NCI-H2196 treated with DMSO at 0.1 percent for 48 hours (cell line): ENCODE results near the gene RGS9.
"Not testable (repeated sequence)": the region's sequence is repeated elsewhere in the genome, so short reads cannot be mapped to it uniquely, and the experiment has no call there.

Source experiments
- DNase-seq: peaks from one replicate; lab custom pipeline; 2025; ENCODE audit not compliant: unreplicated experiment; lab: John Stamatoyannopoulos, UW

The RGS9 gene

GRCh38 chr17:65205655-65206054 is 68.5 kb downstream of the RGS9 start:
- no peak for DNase-seq

GRCh38 chr17:65207448-65207847 is 70.3 kb downstream of the RGS9 start:
- not testable (repeated sequence) for DNase-seq

- DNase-seq, result no peak
These were observed 71.5 kb downstream of the RGS9 start for GRCh38 chr17:65208717-65209116.

DNA sequence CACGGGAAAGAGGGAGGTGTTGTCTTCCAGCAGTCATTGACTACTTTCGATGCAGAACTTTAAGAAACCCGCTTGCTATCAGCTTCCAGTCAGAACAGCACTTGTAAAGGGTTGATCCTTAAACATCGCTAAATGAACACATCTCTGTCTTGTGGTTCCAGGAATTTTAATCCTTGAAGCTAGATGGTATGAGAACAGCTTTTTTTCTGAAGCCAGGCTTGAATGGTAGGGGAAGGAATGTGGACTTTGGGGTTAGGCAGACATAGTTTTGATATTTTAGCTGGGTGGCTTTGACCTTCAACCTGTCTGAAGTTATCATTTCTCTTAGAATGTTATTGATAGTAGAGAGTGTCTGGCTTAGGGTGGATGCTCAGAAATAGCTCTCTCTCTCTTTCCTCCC is 81.1 kb downstream of the RGS9 start:
- DNase-seq, result no peak

GRCh38 chr17:65219124-65219523 is 82.0 kb downstream of the RGS9 start:
- DNase-seq, result no peak

- no peak for DNase-seq
These were observed 82.5 kb downstream of the RGS9 start for GRCh38 chr17:65219707-65220106.

GRCh38 chr17:65220732-65221131 is 83.6 kb downstream of the RGS9 start:
- DNase-seq, result no peak

- DNase-seq, result no peak
These were observed 85.1 kb downstream of the RGS9 start for GRCh38 chr17:65222214-65222738.

DNA sequence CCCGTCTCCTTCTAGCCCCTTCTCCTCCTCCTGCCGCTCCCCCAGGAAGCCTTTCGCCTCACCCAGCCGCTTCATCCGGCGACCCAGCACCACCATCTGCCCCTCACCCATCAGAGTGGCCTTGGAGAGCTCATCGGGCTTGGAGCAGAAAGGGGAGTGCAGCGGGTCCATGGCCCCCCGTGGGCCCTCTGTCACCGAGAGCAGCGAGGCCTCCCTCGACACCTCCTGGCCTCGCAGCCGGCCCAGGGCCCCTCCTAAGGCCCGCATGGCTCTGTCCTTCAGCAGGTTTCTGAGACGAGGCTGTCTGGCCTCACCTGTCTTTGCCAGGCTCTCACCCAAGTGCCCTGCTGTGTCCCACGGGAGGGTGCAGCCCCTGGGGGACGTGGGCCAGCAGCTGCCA is 87.9 kb downstream of the RGS9 start:
- no peak for DNase-seq

DNA sequence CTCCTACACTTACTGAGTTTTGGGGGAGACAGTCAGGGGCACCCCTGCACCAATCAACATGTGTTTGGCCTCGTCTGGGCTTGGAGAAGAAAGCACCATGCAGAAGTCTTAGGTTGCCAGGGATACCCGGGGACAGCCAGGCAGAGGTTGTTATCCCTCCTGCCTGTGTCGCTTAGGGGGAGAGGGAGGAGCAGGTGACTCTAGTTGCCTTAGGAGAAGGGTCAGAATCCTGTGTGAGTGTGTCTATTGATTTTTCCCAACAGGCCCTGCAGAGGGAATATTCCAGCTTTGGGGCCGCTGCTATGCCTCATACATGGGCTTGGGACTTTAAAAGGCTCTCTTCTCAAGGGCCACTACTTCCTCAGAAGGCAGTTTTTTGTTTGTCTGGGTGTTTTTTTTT is 89.1 kb downstream of the RGS9 start:
- no peak for DNase-seq

DNA sequence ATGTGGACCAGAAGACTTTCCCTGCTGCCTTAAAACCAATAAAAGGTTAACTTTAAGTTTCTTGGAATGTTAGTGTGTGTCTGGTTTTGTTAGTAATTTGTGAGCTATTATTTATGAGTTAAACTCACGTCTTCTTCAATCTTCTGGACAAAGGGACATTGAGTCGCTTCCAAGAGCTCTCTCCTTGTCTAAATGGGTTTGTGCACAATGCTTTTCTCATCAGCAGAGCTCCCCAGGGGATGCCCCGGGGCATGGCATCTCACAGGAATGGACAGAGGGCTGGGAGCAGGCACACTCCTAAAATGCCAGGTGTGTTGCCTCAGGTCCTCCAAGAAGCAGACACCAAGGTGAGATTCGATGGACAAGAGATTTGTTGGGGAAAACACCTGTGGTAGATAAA is 90.5 kb downstream of the RGS9 start:
- no peak for DNase-seq

DNA sequence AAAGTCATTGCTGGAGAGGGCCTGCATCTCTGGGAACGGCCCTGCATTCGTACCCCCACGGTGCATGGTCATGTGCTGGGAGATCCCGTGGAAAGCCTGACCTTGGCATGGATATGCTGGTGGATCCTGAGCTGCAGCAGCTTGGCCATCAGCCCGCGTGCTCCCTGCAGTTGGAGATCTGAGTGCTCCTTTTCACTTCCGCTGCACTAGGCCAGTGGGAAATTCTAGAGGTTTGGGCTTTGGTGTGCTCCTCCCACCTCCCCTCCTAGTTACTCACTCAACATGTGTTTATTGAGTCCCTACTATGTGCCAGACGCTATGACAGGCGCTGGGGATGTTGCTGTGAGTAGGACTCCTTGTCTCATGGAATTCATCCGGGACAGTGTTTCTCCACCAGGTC is 91.1 kb downstream of the RGS9 start:
- no peak for DNase-seq

- DNase-seq, result no peak
These were observed 91.8 kb downstream of the RGS9 start for GRCh38 chr17:65228734-65229620.

DNA sequence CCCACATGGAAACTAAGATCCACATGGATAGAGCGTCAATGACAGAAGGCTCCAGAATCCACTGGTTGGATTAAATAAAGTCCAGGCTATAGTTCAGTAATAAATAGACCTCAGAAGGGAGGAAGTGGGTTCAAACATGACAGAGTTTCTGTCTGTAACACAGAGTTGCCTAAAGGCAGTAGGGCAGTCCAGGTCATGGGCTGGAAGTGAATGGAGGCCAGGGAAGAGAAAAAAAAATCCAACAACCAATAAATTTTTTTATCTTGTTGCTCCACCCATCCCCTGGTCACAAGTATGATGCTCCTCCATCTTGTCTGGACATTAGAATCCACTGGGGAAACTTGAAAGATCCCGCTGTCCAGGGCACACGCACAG is 92.4 kb downstream of the RGS9 start:
- no peak for DNase-seq

- DNase-seq, result no peak
These were observed 92.9 kb downstream of the RGS9 start for GRCh38 chr17:65230040-65230439.

- DNase-seq, result no peak
These were observed 93.9 kb downstream of the RGS9 start for GRCh38 chr17:65231086-65231485.

DNA sequence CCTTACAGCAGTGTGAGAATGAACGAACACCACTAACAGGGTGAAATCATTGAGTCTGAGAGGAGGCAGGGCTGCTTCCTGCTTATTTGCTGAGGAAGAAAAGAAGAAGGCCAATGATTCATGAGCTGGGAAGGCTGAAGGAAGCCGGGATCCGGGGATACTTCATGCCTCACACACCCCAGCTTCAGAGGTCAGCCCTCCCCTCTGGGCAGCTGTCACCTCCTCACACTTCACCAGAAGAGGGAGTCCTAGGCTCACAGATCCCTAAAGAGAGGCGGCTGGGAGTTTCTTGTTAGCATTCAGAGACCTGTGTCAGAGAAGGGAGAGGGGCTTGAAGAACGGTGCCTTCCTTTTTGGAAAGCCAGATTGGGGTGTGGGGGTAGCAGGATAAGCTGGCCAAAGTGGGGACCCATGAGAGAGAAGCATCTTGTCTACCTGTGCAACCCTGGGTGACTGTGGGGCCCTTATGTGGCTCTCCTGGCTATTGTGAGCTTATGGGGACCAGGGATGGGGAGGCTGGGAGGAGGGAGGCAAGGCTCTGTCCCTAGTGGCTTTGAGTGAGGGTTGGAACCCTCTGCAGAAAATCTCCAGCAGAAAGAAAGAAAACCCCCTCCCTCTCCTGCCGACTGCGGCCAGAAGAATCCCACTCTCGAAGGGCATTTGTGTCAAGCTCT is 94.6 kb downstream of the RGS9 start:
- peak; percentile 56 for DNase-seq

- no peak for DNase-seq
These were observed 98.1 kb downstream of the RGS9 start for GRCh38 chr17:65235284-65235683.

DNA sequence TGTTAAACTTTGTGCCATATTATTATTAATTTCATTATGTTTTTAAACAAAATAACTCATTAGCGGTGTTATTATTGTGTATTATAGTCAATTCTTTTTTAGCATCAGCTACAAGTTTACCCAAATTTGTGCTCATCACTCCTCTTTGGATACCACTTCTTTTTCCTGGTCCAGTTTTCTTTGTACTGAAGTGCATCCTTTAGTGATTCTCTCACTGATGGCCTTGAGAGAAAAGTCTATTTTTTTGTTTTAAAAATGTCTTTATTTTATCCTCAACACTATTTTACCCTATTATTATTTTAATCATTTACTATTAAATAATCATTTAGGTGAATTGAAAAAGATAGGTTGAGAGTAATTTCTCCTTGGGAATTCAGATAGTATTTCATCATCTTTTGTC is 99.2 kb downstream of the RGS9 start:
- DNase-seq, result no peak

DNA sequence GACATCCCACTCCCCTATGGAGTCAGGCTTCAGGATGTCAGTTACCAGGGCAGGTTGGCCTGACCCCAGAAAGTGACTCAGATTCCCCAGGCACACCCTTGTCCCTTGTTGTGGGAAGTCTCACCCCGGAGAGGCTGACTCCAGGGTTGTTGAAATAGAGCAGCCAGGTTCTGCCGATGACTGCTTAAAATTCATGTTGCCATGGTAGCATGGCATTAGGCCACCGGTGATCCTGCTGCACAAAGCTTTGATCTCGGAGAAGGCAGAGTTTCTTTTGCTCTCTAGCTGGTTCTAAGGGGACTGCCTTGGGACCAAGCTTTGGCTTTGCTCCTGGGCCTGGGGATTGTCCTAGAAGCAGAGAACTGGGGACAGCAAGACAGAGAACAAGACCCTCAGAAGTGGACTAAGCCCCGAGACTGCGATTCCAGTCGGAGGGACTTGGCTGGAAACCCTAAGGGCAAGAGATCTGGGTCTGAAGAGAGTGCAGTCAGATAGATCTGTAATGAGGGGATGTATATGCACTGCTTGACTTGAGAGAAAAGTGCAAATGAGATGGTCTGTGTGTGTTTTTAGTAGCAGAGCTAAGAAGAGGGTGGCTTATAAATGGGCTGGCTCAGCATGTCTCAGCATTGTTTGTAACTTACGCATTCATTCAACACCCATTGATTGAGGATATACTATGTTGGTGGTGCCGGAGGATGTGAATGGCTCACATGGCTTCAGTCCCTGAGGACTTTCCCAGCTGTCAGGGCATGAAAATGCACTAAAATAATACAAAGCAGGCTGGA is 106.9 kb downstream of the RGS9 start:
- DNase-seq, result peak; percentile 37

- no peak for DNase-seq
These were observed 109.1 kb downstream of the RGS9 start for GRCh38 chr17:65246252-65246651.

GRCh38 chr17:65249774-65250173 is 112.6 kb downstream of the RGS9 start:
- DNase-seq, result no peak
